B cell (primary cell): ENCODE data around the gene THRB. TPM values are rescaled to one million over a fixed set of nuclear protein-coding genes. Genes with fewer than 3 reads are reported as not detected.
A peak's percentile ranks its signal among the peaks of the same experiment; 100 is the strongest.

Source experiments
- ATAC-seq: fragments of 200-7000 bp; cut with Tn5 transposase; one replicate; pipeline ENCODE4 v1.10.0; 2021; ENCODE audit warnings: low read depth, mild to moderate bottlenecking, moderate number of reproducible peaks, moderate library complexity
- CTCF ChIA-PET: fragments of 350-600 bp; sonication (Branson Sonifier 250); formaldehyde crosslinking; loops from one replicate; lab custom pipeline; 2021; ENCODE audit warnings: antibody characterized with exemption, inconsistent platforms; lab: Charles Lee
- POLR2A ChIA-PET: fragments of 350-600 bp; sonication (Branson Sonifier 250); formaldehyde crosslinking; loops from one replicate; lab custom pipeline; 2021; ENCODE audit warnings: antibody characterized with exemption; lab: Charles Lee
- DNase-seq: peaks from one replicate; pipeline ENCODE4 v3.0.0; 2013
- H2AFZ ChIP-seq: 2 replicates; pipeline ENCODE4 v1.6.1; 2012; ENCODE audit warnings: mild to moderate bottlenecking, low read depth, low read length; ENCODE audit not compliant: insufficient read depth, poor library complexity, severe bottlenecking
- H3K27ac ChIP-seq, 2 donors: 1 replicate in 1 of 2; 2 replicates in 1 of 2; pipeline ENCODE4 v1.5.1; 2012 to 2013; ENCODE audit warnings: low read length in 2 of 2, mild to moderate bottlenecking in 2 of 2, moderate library complexity in 1 of 2
- H3K27me3 ChIP-seq, 4 experiments: fragments of 200-600 bp in 1 of 4; sonication (generic) in 1 of 4; replicated peaks in 1 of 4; 1 replicate in 2 of 4; 2 replicates in 2 of 4; pipeline versions ENCODE4 v1.6.1 to v1.7.0; 2013 to 2016; ENCODE audit warnings: low read length in 3 of 4, mild to moderate bottlenecking in 2 of 4, mixed read lengths in 1 of 4, moderate library complexity in 1 of 4; ENCODE audit not compliant: insufficient read depth in 4 of 4, control insufficient read depth in 3 of 4; ENCODE audit errors: control extremely low read depth in 1 of 4
- H3K36me3 ChIP-seq, 2 experiments: replicated peaks in 1 of 2; 1 replicate in 1 of 2; 2 replicates in 1 of 2; pipeline versions ENCODE4 v1.6.1 to v1.7.1; 2013; ENCODE audit warnings: low read length in 1 of 2; ENCODE audit not compliant: insufficient read depth in 2 of 2, control insufficient read depth in 1 of 2; ENCODE audit errors: control extremely low read depth in 1 of 2, extremely low read depth in 1 of 2
- H3K4me1 ChIP-seq, 2 donors: fragments of 200-600 bp in 1 of 2; sonication (generic) in 1 of 2; 1 replicate in 1 of 2; 2 replicates in 1 of 2; pipeline versions ENCODE4 v1.5.1 to v1.6.1; 2013 to 2017; ENCODE audit warnings: low read length in 2 of 2; ENCODE audit not compliant: control insufficient read depth in 2 of 2, insufficient read depth in 2 of 2
- H3K4me2 ChIP-seq: replicated peaks from 2 replicates; pipeline ENCODE3; 2012; ENCODE audit warnings: mild to moderate bottlenecking, low read depth, low read length; ENCODE audit not compliant: poor library complexity, severe bottlenecking
- H3K4me3 ChIP-seq, 5 experiments: fragments of 200-600 bp in 1 of 5; sonication (generic) in 1 of 5; 1 replicate in 3 of 5; 2 replicates in 2 of 5; pipeline versions ENCODE4 v1.5.1 to v1.7.0; 2011 to 2016; ENCODE audit warnings: low read length in 4 of 5, mild to moderate bottlenecking in 4 of 5, low read depth in 2 of 5, control low read depth in 1 of 5, moderate library complexity in 1 of 5; ENCODE audit not compliant: insufficient read depth in 1 of 5; ENCODE audit errors: control extremely low read depth in 1 of 5, extremely low read depth in 1 of 5
- H3K79me2 ChIP-seq: fragments of 200-600 bp; sonication (generic); one replicate; pipeline ENCODE4 v1.6.0; 2016; ENCODE audit warnings: low read length; ENCODE audit not compliant: control insufficient read depth, insufficient read depth
- H3K9ac ChIP-seq: fragments of 200-600 bp; sonication (generic); 2 replicates; pipeline ENCODE4 v1.6.1; 2017; ENCODE audit warnings: mild to moderate bottlenecking, low read length, moderate library complexity
- H3K9me3 ChIP-seq, 3 donors: one replicate each; pipeline versions ENCODE4 v1.6.1 to v1.7.1; 2013; ENCODE audit warnings: low read length in 2 of 3; ENCODE audit not compliant: control insufficient read depth in 2 of 3, insufficient read depth in 1 of 3; ENCODE audit errors: control extremely low read depth in 1 of 3
- H4K20me1 ChIP-seq: 2 replicates; pipeline ENCODE4 v1.6.0; 2012; ENCODE audit warnings: mild to moderate bottlenecking, low read length; ENCODE audit not compliant: insufficient read depth, control insufficient read depth, poor library complexity, severe bottlenecking
- H3K27ac Mint-ChIP-seq: one replicate; pipeline ENCODE4 v1.8.0; 2021; ENCODE audit warnings: mixed read lengths
- H3K27me3 Mint-ChIP-seq: one replicate; pipeline ENCODE4 v1.8.0; 2021; ENCODE audit warnings: mixed read lengths
- H3K4me1 Mint-ChIP-seq: one replicate; pipeline ENCODE4 v1.8.0; 2021; ENCODE audit warnings: mixed read lengths
- H3K4me3 Mint-ChIP-seq: one replicate; pipeline ENCODE4 v1.8.0; 2021; ENCODE audit warnings: mixed read lengths
- H3K9me3 Mint-ChIP-seq: one replicate; pipeline ENCODE4 v1.8.0; 2022; ENCODE audit warnings: mixed read lengths; ENCODE audit not compliant: insufficient read depth
- CTCF ChIP-seq: fragments of 200-600 bp; IDR thresholded peaks from one replicate; pipeline ENCODE4 v1.8.0; 2022; ENCODE audit warnings: antibody characterized with exemption, mild to moderate bottlenecking
- EZH2 ChIP-seq: IDR thresholded peaks from 2 replicates; pipeline ENCODE4 v1.6.1; 2012; ENCODE audit warnings: borderline replicate concordance, low read depth, mild to moderate bottlenecking, moderate library complexity, low read length; ENCODE audit not compliant: insufficient read depth, poor library complexity, severe bottlenecking
- WGBS: methylation state at CpG from one replicate; pipeline ENCODE4 v1.1.5; 2013; ENCODE audit warnings: missing lambda C conversion rate; ENCODE audit not compliant: insufficient coverage; 5-methylcytosine and 5-hydroxymethylcytosine counted together
- intact Hi-C: fragments of 100-400 bp; cut with micrococcal nuclease; formaldehyde crosslinking; loops from one replicate; pipeline ENCODE4 v1.10.0; 2022
- polyA plus RNA-seq: library from polyadenylated mRNA; depleted of rRNA; stranded (reverse); fragments of >200 nt; gene quantifications from 2 replicates; pipeline ENCODE4 v1.2.3, GENCODE V29; 2012
- total RNA-seq, 2 donors: library from RNA; stranded (reverse); fragments of 120-200 nt in 1 of 2; gene quantifications; 1 replicate in 1 of 2; 2 replicates in 1 of 2; pipeline versions ENCODE4 v1.2.3 to v1.2.4, GENCODE V29; 2013 to 2022

Gene THRB
- total and polyA plus RNA-seq, 2 donors (not counting 1 experiment from before 2014, with no cell fraction given): 0.86 to 1.8 TPM

GRCh38 chr3:24504772-24505171 is 10.1 kb upstream of the THRB start:
- Histone ChIP-seq H4K20me1 (no peaks in the 10 kb centered on the region), H3K4me2 (peak overlapping the region; percentile 56), H3K9me3 (no peaks in the 10 kb centered on the region), H3K27me3 (no peaks in the 10 kb centered on the region), H3K4me1 (peaks cover 53 to 58% of the 10 kb centered on the region in 2 donors), H2AFZ (no peak overlapping the region), H3K27ac (no peak overlapping the region), H3K36me3 (no peaks in the 10 kb centered on the region), H3K9ac (no peak overlapping the region), H3K79me2 (no peaks in the 10 kb centered on the region), H3K4me3 (no peak overlapping the region)
- DNase-seq (no peak), ATAC-seq (no peak)
- intact Hi-C loops: no loop called here
- POLR2A ChIA-PET: interaction anchor here (0.6 to 1.2 kb wide), 2 partner anchors 8 kb away, joined by 3 to 6 read pairs; no protein-coding TSS in a partner anchor
- no peak overlapping the region for H3K4me3 Mint-ChIP-seq
- CTCF ChIA-PET: interaction anchor here (1.0 kb wide), 2 partner anchors 8 to 9 kb away, joined by 4 to 6 read pairs; no protein-coding TSS in a partner anchor
- no peaks in the 10 kb centered on the region for H3K27me3 Mint-ChIP-seq
- H3K27ac Mint-ChIP-seq: no peak overlapping the region
- H3K9me3 Mint-ChIP-seq: no peaks in the 10 kb centered on the region
- peaks cover 58% of the 10 kb centered on the region for H3K4me1 Mint-ChIP-seq
- no peak for TF ChIP-seq EZH2

- Histone ChIP-seq H3K27me3 (peaks cover 0 to 2% (median 0%) of the 10 kb centered on the region in 4 experiments), H3K4me1 (peaks cover 51 to 57% of the 10 kb centered on the region in 2 donors), H3K36me3 (no peaks in the 10 kb centered on the region), H4K20me1 (no peaks in the 10 kb centered on the region), H3K27ac (no peak overlapping the region), H3K4me3 (peak overlapping the region in 1 of 5 experiments; percentile 3), H3K79me2 (no peaks in the 10 kb centered on the region), H2AFZ (no peak overlapping the region), H3K9ac (no peak overlapping the region), H3K4me2 (peak overlapping the region; percentile 56), H3K9me3 (no peaks in the 10 kb centered on the region)
- ATAC-seq (peak; percentile 55), DNase-seq (peak; percentile 53)
- ChIA-PET POLR2A (no interaction called here), CTCF (interaction anchor here (1.0 kb wide), 1 partner anchor 8 kb away, joined by 6 read pairs; no protein-coding TSS in a partner anchor)
- Mint-ChIP-seq H3K4me3 (peak overlapping the region; percentile 46), H3K27me3 (peaks cover 7% of the 10 kb centered on the region), H3K27ac (peak overlapping the region; percentile 0), H3K4me1 (peaks cover 54% of the 10 kb centered on the region), H3K9me3 (no peaks in the 10 kb centered on the region)
- TF ChIP-seq CTCF (no peak), EZH2 (no peak)
- 44% methylated on average over 1 of the region's 3 CpGs for WGBS
- intact Hi-C loops: no loop called here
These were observed 9.0 kb upstream of the THRB start for GRCh38 chr3:24503616-24504113.
